OCI-LY1 (cell line): ENCODE results near the gene RERE.

ENCODE experiments used
- H2AFZ ChIP-seq: fragments of 200-600 bp; sonication (generic), shearing (Covaris generic); 2 replicates; pipeline ENCODE4 v1.6.0; 2014; ENCODE audit warnings: antibody characterized with exemption, mild to moderate bottlenecking, low read length
- H3F3A ChIP-seq: fragments of 200-600 bp; sonication (generic), shearing (Covaris generic); 2 replicates; pipeline ENCODE4 v1.6.0; 2014; ENCODE audit warnings: mild to moderate bottlenecking, antibody characterized with exemption, low read length, moderate library complexity; ENCODE audit not compliant: insufficient read depth
- H3K27ac ChIP-seq: fragments of 200-600 bp; sonication (generic); 2 replicates; pipeline ENCODE4 v1.5.1; 2014; ENCODE audit warnings: low read length, mixed run types, mild to moderate bottlenecking, low read depth; ENCODE audit not compliant: poor library complexity, severe bottlenecking
- H3K27me3 ChIP-seq: fragments of 200-600 bp; sonication (generic); 2 replicates; pipeline ENCODE4 v1.6.0; 2014; ENCODE audit warnings: antibody characterized with exemption, mild to moderate bottlenecking, low read length, moderate library complexity; ENCODE audit not compliant: insufficient read depth
- H3K36me3 ChIP-seq: fragments of 200-600 bp; sonication (generic); 2 replicates; pipeline ENCODE4 v1.6.1; 2014; ENCODE audit warnings: mild to moderate bottlenecking, antibody characterized with exemption, low read length, moderate library complexity, mixed read lengths; ENCODE audit not compliant: insufficient read depth
- H3K4me1 ChIP-seq: fragments of 200-600 bp; sonication (generic); 2 replicates; pipeline ENCODE4 v1.5.1; 2014; ENCODE audit warnings: mild to moderate bottlenecking, low read length, moderate library complexity; ENCODE audit not compliant: insufficient read depth, severe bottlenecking
- H3K4me2 ChIP-seq: fragments of 200-600 bp; sonication (generic), shearing (Covaris generic); 2 replicates; pipeline ENCODE4 v1.6.1; 2014; ENCODE audit warnings: low read length
- H3K4me3 ChIP-seq: fragments of 200-600 bp; sonication (generic); 2 replicates; pipeline ENCODE4 v1.5.1; 2014; ENCODE audit warnings: low read length, low read depth, mild to moderate bottlenecking, mixed read lengths; ENCODE audit not compliant: poor library complexity, severe bottlenecking
- H3K79me2 ChIP-seq: fragments of 200-600 bp; shearing (Covaris generic); 2 replicates; pipeline ENCODE4 v1.6.1; 2016; ENCODE audit warnings: mixed run types, low read length, mixed read lengths; ENCODE audit not compliant: insufficient read depth
- H3K9ac ChIP-seq: fragments of 200-600 bp; sonication (generic), shearing (Covaris generic); 2 replicates; pipeline ENCODE4 v1.6.1; 2014; ENCODE audit warnings: mild to moderate bottlenecking, low read length, mixed read lengths
- H3K9me2 ChIP-seq: fragments of 200-600 bp; sonication (generic), shearing (Covaris generic); 2 replicates; pipeline ENCODE4 v1.6.1; 2014; ENCODE audit warnings: low read depth, mild to moderate bottlenecking, low read length, mixed read lengths
- H3K9me3 ChIP-seq: fragments of 200-600 bp; shearing (Covaris generic); 2 replicates; pipeline ENCODE4 v1.6.1; 2014; ENCODE audit warnings: low read length, mixed read lengths
- H4K20me1 ChIP-seq: fragments of 200-600 bp; sonication (generic), shearing (Covaris generic); 2 replicates; pipeline ENCODE4 v1.6.0; 2016; ENCODE audit warnings: mild to moderate bottlenecking, low read length; ENCODE audit not compliant: insufficient read depth
- EZH2 ChIP-seq: fragments of 200-600 bp; sonication (generic), shearing (Covaris generic); IDR thresholded peaks from 2 replicates; pipeline ENCODE4 v1.8.0; 2017; ENCODE audit warnings: borderline replicate concordance, mixed run types, mild to moderate bottlenecking, antibody characterized with exemption, low read length, moderate library complexity, mixed read lengths
- TF ChIP-seq, protein P1 (sequence below): fragments of 200-600 bp; sonication (generic), shearing (Covaris generic); IDR thresholded peaks from 2 replicates; pipeline ENCODE4 v1.5.1; 2017; ENCODE audit warnings: mild to moderate bottlenecking, antibody characterized with exemption, low read length, moderate library complexity, mixed read lengths

The RERE gene

GRCh38 chr1:8326265-8326664, 491.2 kb downstream of the RERE start:
- Histone ChIP-seq H3K4me2 (no peak overlapping the region), H3K4me1 (no peaks in the 10 kb centered on the region), H3K9me2 (no peaks in the 10 kb centered on the region), H4K20me1 (no peaks in the 10 kb centered on the region), H3K9me3 (no peaks in the 10 kb centered on the region), H3K27ac (no peak overlapping the region), H3K9ac (no peak overlapping the region), H3F3A (no peaks in the 10 kb centered on the region), H2AFZ (no peak overlapping the region), H3K36me3 (no peaks in the 10 kb centered on the region), H3K79me2 (no peaks in the 10 kb centered on the region), H3K27me3 (peaks cover 8% of the 10 kb centered on the region), H3K4me3 (no peak overlapping the region)
- no peak for TF ChIP-seq EZH2
- TF ChIP-seq, protein P1, sequence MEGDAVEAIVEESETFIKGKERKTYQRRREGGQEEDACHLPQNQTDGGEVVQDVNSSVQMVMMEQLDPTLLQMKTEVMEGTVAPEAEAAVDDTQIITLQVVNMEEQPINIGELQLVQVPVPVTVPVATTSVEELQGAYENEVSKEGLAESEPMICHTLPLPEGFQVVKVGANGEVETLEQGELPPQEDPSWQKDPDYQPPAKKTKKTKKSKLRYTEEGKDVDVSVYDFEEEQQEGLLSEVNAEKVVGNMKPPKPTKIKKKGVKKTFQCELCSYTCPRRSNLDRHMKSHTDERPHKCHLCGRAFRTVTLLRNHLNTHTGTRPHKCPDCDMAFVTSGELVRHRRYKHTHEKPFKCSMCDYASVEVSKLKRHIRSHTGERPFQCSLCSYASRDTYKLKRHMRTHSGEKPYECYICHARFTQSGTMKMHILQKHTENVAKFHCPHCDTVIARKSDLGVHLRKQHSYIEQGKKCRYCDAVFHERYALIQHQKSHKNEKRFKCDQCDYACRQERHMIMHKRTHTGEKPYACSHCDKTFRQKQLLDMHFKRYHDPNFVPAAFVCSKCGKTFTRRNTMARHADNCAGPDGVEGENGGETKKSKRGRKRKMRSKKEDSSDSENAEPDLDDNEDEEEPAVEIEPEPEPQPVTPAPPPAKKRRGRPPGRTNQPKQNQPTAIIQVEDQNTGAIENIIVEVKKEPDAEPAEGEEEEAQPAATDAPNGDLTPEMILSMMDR, result no peak

DNA sequence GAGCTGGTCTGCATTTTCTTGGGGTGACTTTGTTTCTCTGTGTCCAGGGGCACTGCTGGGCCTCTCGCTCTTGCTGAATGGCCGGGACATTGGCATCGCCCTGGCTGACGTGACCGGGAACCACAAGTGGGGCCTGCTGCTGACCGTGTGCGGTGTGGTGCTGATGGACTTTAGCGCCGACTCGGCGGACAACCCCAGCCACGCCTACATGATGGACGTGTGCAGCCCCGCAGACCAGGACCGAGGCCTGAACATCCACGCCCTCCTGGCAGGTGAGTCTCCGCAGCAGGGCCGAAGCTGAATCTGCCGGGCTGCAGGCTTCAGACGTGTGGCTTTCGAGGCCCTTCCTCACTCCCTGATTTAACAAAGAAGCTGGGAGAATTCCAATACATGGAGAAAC, 491.7 kb downstream of the RERE start:
- no peaks in the 10 kb centered on the region for H3K4me1 ChIP-seq
- no peaks in the 10 kb centered on the region for H3K9me3 ChIP-seq
- no peak overlapping the region for H3K4me2 ChIP-seq
- H3K9ac ChIP-seq, result no peak overlapping the region
- peaks cover 8% of the 10 kb centered on the region for H3K27me3 ChIP-seq
- H3K4me3 ChIP-seq, result no peak overlapping the region
- H3K36me3 ChIP-seq, result no peaks in the 10 kb centered on the region
- no peak overlapping the region for H2AFZ ChIP-seq
- H3F3A ChIP-seq, result no peaks in the 10 kb centered on the region
- H3K27ac ChIP-seq, result no peak overlapping the region
- H3K9me2 ChIP-seq, result no peaks in the 10 kb centered on the region
- H3K79me2 ChIP-seq, result no peaks in the 10 kb centered on the region
- H4K20me1 ChIP-seq, result no peaks in the 10 kb centered on the region
- no peak for TF ChIP-seq EZH2
- TF ChIP-seq, protein P1, result no peak

DNA sequence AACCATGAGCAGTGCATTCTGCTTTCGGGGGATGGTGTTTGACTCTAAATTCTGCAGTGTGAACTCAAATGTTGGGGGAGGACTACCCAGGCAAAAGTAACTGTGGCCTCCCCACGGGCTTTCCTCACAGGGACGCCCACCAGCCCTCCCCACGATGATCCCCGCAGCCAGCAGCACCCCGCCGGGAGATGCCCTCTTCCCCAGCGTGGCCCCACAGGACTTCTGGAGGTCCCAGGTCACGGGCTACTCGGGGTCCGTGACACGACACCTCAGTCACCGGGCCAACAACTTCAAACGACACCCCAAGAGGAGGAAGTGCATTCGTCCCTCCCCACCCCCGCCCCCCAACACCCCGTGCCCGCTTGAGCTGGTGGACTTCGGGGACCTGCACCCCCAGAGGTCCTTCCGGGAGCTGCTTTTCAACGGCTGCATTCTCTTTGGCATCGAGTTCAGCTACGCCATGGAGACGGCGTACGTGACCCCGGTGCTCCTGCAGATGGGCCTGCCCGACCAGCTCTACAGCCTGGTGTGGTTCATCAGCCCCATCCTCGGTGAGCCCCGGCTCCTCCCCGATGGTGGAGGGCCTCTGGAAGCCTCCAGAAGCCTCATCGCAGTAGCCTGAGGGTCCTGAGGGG, 493.1 kb downstream of the RERE start:
- H3K4me2 ChIP-seq, result no peak overlapping the region
- no peaks in the 10 kb centered on the region for H3K4me1 ChIP-seq
- no peaks in the 10 kb centered on the region for H3F3A ChIP-seq
- H3K9me2 ChIP-seq, result no peaks in the 10 kb centered on the region
- no peak overlapping the region for H3K9ac ChIP-seq
- no peaks in the 10 kb centered on the region for H4K20me1 ChIP-seq
- H3K9me3 ChIP-seq, result no peaks in the 10 kb centered on the region
- no peak for TF ChIP-seq EZH2
- TF ChIP-seq, protein P1, result no peak
- peaks cover 8% of the 10 kb centered on the region for H3K27me3 ChIP-seq
- H3K79me2 ChIP-seq, result no peaks in the 10 kb centered on the region
- no peak overlapping the region for H3K27ac ChIP-seq
- H3K36me3 ChIP-seq, result no peaks in the 10 kb centered on the region
- no peak overlapping the region for H3K4me3 ChIP-seq
- no peak overlapping the region for H2AFZ ChIP-seq
